Ishikawa (cell line): Measurements from ENCODE around the gene PKD1.

ENCODE experiments used
- CREB1 ChIP-seq: IDR thresholded peaks from 2 replicates; pipeline ENCODE4 v1.6.1; 2012; ENCODE audit warnings: low read depth
- EGR1 ChIP-seq: IDR thresholded peaks from 2 replicates; pipeline ENCODE4 v1.6.1; 2012
- EP300 ChIP-seq: IDR thresholded peaks from 2 replicates; pipeline ENCODE4 v1.6.1; 2012; ENCODE audit warnings: borderline replicate concordance
- FOXM1 ChIP-seq: IDR thresholded peaks from 2 replicates; pipeline ENCODE4 v1.6.1; 2012; ENCODE audit warnings: low read depth, borderline replicate concordance
- MAX ChIP-seq: IDR thresholded peaks from 2 replicates; pipeline ENCODE4 v1.6.1; 2012
- NFIC ChIP-seq: IDR thresholded peaks from 2 replicates; pipeline ENCODE4 v1.6.1; 2012
- RAD21 ChIP-seq: IDR thresholded peaks from 2 replicates; pipeline ENCODE4 v1.6.1; 2012; ENCODE audit warnings: low read depth
- REST ChIP-seq: IDR thresholded peaks from 2 replicates; pipeline ENCODE4 v1.6.1; 2012; ENCODE audit warnings: low read depth, mild to moderate bottlenecking
- TAF1 ChIP-seq: IDR thresholded peaks from 2 replicates; pipeline ENCODE4 v1.6.1; 2012; ENCODE audit warnings: low read depth, mild to moderate bottlenecking
- TCF12 ChIP-seq: IDR thresholded peaks from 2 replicates; pipeline ENCODE4 v1.6.1; 2012; ENCODE audit warnings: low read depth
- TEAD4 ChIP-seq: IDR thresholded peaks from 2 replicates; pipeline ENCODE4 v1.6.1; 2012
- USF1 ChIP-seq: IDR thresholded peaks from 2 replicates; pipeline ENCODE4 v1.6.1; 2012
- YY1 ChIP-seq: IDR thresholded peaks from 2 replicates; pipeline ENCODE4 v1.6.1; 2012; ENCODE audit warnings: low read depth
- ZBTB7A ChIP-seq: IDR thresholded peaks from 2 replicates; pipeline ENCODE4 v1.6.1; 2012; ENCODE audit warnings: low read depth

GRCh38 chr16:2077696-2078095, 58.0 kb downstream of the PKD1 start:
- TF ChIP-seq RAD21 (no peak), EP300 (no peak), CREB1 (no peak), TAF1 (no peak), YY1 (no peak), REST (no peak), ZBTB7A (no peak), TEAD4 (no peak), TCF12 (no peak), EGR1 (no peak), NFIC (no peak), MAX (no peak), FOXM1 (no peak), USF1 (no peak)
